NB4 (cell line): ENCODE measurements around the gene ATP5PO.

Source experiments
- DNase-seq: peaks from one replicate; pipeline ENCODE4 v3.0.0; 2010; ENCODE audit warnings: low read depth
- H3K4me3 ChIP-seq: one replicate; pipeline ENCODE4 v1.5.1; 2011; ENCODE audit warnings: mild to moderate bottlenecking, low read depth, low read length, moderate library complexity
- MAX ChIP-seq: IDR thresholded peaks from 2 replicates; pipeline ENCODE4 v1.6.1; 2011; ENCODE audit warnings: low read depth, low read length
- MYC ChIP-seq: IDR thresholded peaks from 2 replicates; pipeline ENCODE4 v1.6.1; 2011; ENCODE audit warnings: low read depth, low read length
- POLR2A ChIP-seq: IDR thresholded peaks from 2 replicates; pipeline ENCODE4 v1.6.1; 2011; ENCODE audit warnings: mild to moderate bottlenecking; ENCODE audit not compliant: insufficient read length; ENCODE audit errors: extremely low read depth
- TF ChIP-seq, protein P1 (sequence below): IDR thresholded peaks from one replicate; pipeline ENCODE4 v1.5.1; 2012; ENCODE audit warnings: low read depth, low read length

ATP5PO gene

GRCh38 chr21:33893917-33894316, 21.7 kb downstream of the ATP5PO start:
- no peak for DNase-seq
- H3K4me3 ChIP-seq = no peak overlapping the region
- TF ChIP-seq MAX = no peak
- no peak for TF ChIP-seq POLR2A
- no peak for TF ChIP-seq MYC
- TF ChIP-seq, protein P1, sequence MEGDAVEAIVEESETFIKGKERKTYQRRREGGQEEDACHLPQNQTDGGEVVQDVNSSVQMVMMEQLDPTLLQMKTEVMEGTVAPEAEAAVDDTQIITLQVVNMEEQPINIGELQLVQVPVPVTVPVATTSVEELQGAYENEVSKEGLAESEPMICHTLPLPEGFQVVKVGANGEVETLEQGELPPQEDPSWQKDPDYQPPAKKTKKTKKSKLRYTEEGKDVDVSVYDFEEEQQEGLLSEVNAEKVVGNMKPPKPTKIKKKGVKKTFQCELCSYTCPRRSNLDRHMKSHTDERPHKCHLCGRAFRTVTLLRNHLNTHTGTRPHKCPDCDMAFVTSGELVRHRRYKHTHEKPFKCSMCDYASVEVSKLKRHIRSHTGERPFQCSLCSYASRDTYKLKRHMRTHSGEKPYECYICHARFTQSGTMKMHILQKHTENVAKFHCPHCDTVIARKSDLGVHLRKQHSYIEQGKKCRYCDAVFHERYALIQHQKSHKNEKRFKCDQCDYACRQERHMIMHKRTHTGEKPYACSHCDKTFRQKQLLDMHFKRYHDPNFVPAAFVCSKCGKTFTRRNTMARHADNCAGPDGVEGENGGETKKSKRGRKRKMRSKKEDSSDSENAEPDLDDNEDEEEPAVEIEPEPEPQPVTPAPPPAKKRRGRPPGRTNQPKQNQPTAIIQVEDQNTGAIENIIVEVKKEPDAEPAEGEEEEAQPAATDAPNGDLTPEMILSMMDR = no peak

DNA sequence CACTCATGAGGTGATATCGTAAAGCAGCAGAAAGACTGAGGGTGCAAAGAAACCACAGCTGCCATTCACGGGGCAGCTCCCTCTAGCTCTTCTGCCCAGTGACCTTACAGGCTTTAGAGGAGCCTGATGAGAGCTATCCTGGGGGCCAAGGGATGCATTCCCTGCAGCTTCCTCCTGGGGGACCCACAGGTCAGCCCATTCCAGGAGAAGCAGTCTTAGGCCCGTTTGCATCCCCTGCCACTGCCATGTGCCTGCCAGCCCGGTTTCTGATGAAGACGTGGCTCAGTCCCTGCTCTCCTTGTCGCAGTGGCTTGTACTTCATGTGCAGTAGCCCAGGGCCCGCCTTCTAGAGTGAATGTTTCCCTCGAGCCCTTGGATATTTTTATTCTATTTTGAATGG, 22.8 kb downstream of the ATP5PO start:
- H3K4me3 ChIP-seq = no peak overlapping the region
- TF ChIP-seq MAX (no peak), MYC (no peak), POLR2A (no peak)
- TF ChIP-seq, protein P1 = peak; percentile 10
- peak; percentile 20 for DNase-seq

DNA sequence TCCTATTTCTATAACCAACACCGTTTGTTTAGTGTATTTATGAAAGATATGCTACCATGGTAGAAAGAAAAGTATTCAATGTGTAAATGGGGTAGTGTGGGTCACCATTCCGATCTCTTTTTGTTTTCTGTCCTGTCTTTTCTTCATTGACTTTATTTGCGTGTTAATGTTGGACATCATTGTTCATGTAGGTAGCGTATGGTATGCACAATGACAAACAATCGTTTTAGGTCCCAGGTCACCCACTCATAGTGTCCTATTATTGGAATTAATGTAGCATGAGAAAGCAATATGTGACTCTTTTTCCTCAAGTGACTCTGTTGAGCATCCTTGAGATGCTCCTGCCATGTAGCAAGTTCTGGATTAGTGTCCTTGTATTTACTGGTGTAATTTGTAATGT, 25.4 kb downstream of the ATP5PO start:
- TF ChIP-seq POLR2A (no peak), MYC (no peak), MAX (no peak)
- TF ChIP-seq, protein P1 = no peak

DNA sequence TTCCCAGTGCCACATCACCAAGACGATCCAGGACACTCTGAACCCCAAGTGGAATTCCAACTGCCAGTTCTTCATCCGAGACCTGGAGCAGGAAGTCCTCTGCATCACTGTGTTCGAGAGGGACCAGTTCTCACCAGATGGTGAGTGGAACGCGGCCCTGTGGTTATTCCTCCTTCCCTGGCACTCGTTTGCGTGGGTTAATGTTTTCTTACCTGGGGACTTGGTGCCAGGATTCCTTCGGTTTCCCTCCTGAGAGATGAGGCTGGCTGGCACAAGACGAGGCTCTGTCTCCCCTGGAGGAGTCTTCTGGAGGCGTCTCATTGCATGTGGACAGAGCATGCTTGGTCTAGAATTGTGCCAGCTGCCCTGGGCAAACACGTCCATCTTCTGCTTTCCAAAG, 29.3 kb downstream of the ATP5PO start:
- no peak overlapping the region for H3K4me3 ChIP-seq
- DNase-seq = no peak
- no peak for TF ChIP-seq MYC
- TF ChIP-seq MAX = no peak
- no peak for TF ChIP-seq POLR2A
- TF ChIP-seq, protein P1 = no peak

More for the DNA sequence above, 25.4 kb downstream of the ATP5PO start:
- no peak overlapping the region for H3K4me3 ChIP-seq
- DNase-seq = no peak

DNA sequence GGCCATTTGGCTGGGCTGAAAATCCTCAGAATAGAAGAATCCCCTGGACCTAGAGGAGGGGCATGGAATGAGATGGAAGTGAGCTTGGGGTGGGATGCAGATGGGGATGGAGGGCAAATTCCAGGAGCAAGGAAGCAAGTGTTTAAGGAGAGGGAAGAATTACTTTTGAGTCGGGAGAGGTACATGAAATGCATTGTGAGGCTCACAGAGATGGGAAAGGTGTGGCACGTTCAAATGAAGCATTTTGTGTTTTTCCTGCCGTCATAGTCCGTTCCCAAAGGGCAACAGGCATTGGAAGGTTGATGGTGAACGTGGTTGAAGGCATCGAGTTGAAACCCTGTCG, 30.5 kb downstream of the ATP5PO start:
- no peak overlapping the region for H3K4me3 ChIP-seq
- no peak for TF ChIP-seq MAX
- TF ChIP-seq, protein P1 = no peak
- no peak for TF ChIP-seq POLR2A
- TF ChIP-seq MYC = no peak
- no peak for DNase-seq
